ENCODE measurements around the gene WDFY4. TPM values are rescaled to one million over a fixed set of nuclear protein-coding genes. Genes with fewer than 3 reads are reported as not detected.

The WDFY4 gene
- polyA plus RNA-seq, 1 of the 3 experiments (the other 2 are of a cell fraction): not detected

DNA sequence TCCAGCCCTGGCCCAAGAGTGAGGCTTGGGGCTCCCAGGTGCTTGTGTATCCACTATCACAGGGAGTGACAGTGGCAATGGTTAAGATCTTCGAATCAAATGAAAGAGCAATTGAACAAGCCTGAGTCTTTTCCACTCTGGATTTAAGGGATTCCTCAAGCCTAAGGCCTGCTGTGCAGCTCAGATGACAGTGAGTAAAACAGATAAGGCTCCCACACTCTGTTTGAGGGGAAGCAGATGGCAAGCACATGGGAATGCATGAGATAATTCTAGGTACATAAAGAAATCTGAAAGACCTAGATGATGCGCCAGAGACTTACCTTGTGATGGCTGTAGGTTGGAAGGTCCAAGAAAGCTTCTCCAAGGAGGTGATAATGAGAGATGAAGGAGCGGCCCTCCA, 159.9 kb downstream of the WDFY4 start:
- Histone ChIP-seq H3K9me3 (no peaks in the 10 kb centered on the region), H3K9me2 (no peaks in the 10 kb centered on the region), H3K4me1 (ENCODE audit: control insufficient read depth in 1 of 2, insufficient read depth in 2 of 2, low read depth in 1 of 2, low read length in 1 of 2) (no peaks in the 10 kb centered on the region), H3F3A (replicated peaks; ENCODE audit: insufficient read depth) (no peaks in the 10 kb centered on the region), H2AFZ (ENCODE audit: low read depth) (no peak overlapping the region), H3K79me2 (ENCODE audit: insufficient read depth) (no peaks in the 10 kb centered on the region), H3K4me3 (ENCODE audit: low read depth in 2 of 2, low read length in 1 of 2) (no peak overlapping the region), H3K36me3 (replicated peaks in 1 of 2; ENCODE audit: control insufficient read depth in 1 of 2, insufficient read depth in 2 of 2, low read length in 1 of 2) (no peaks in the 10 kb centered on the region), H3K9ac (no peak overlapping the region), H3K27me3 (ENCODE audit: insufficient read depth) (no peaks in the 10 kb centered on the region), H3K4me2 (no peak overlapping the region), H4K20me1 (ENCODE audit: insufficient read depth) (no peaks in the 10 kb centered on the region), H3K27ac (ENCODE audit: low read depth in 2 of 2, low read length in 1 of 2) (no peak overlapping the region)
- ChIA-PET CTCF (interaction anchor here (1.9 kb wide), 1 partner anchor 186 kb away, joined by 7 read pairs; no protein-coding TSS in a partner anchor), POLR2A (no interaction called here)
- WGBS (ENCODE audit: low lambda C conversion rate): 30% methylated on average over 3 of the region's 3 CpGs
- DNase-seq: peak; percentile 32
- TF ChIP-seq YY1 (IDR thresholded peaks at IDR 0.05; ENCODE audit: low read depth): no peak

DNA sequence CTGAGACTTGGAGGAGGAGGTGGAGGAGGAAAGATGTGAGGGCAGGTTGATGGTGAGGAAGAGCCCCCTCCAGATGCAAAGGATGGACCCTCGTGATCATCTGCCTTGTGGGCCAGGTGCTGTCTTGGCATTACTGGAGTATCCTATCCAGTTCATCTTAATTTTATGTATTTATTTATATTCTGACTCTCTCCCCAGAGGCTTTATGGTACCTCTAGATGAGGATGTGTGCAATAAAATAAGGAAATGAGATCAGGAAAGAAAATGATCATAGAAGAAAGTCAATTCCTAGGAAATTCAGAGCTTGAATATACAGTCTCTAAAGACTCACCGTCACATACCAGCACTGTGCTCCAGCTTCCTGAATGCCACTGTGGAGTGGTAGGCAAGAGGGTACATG, 160.8 kb downstream of the WDFY4 start:
- no peaks in the 10 kb centered on the region for H3K36me3 ChIP-seq (replicated peaks in 1 of 2; ENCODE audit: control insufficient read depth in 1 of 2, insufficient read depth in 2 of 2, low read length in 1 of 2)
- no peaks in the 10 kb centered on the region for H3K9me2 ChIP-seq
- H3K27ac ChIP-seq (ENCODE audit: low read depth in 2 of 2, low read length in 1 of 2): no peak overlapping the region
- H3F3A ChIP-seq (replicated peaks; ENCODE audit: insufficient read depth): no peaks in the 10 kb centered on the region
- H3K79me2 ChIP-seq (ENCODE audit: insufficient read depth): no peaks in the 10 kb centered on the region
- CTCF ChIA-PET: interaction anchor here (1.9 kb wide), 1 partner anchor 187 kb away, joined by 7 read pairs; no protein-coding TSS in a partner anchor
- 24% methylated on average over 2 of the region's 2 CpGs for WGBS (ENCODE audit: low lambda C conversion rate)
- POLR2A ChIA-PET: no interaction called here
- H3K4me3 ChIP-seq (ENCODE audit: low read depth in 2 of 2, low read length in 1 of 2): no peak overlapping the region
- H3K27me3 ChIP-seq (ENCODE audit: insufficient read depth): no peaks in the 10 kb centered on the region
- TF ChIP-seq CHD2 (IDR thresholded peaks at IDR 0.05; ENCODE audit: low read length, partially characterized antibody) (no peak), FOSL2 (IDR thresholded peaks at IDR 0.05; ENCODE audit: borderline replicate concordance, low read depth) (no peak), MEF2A (IDR thresholded peaks at IDR 0.05; ENCODE audit: borderline replicate concordance, low read depth) (no peak), MXI1 (IDR thresholded peaks at IDR 0.05; ENCODE audit: low read depth, low read length) (no peak), ELF1 (IDR thresholded peaks at IDR 0.05) (no peak), TEAD4 (IDR thresholded peaks at IDR 0.05; ENCODE audit: borderline replicate concordance, insufficient read depth) (no peak), FOXJ3 (CRISPR knock-in tag; IDR thresholded peaks at IDR 0.05) (no peak), NRF1 (IDR thresholded peaks at IDR 0.05; ENCODE audit: low read depth, low read length) (no peak), NFIC (IDR thresholded peaks at IDR 0.05; ENCODE audit: borderline replicate concordance) (no peak), YY1 (IDR thresholded peaks at IDR 0.05; ENCODE audit: low read depth) (no peak), SIN3A (IDR thresholded peaks at IDR 0.05; ENCODE audit: borderline replicate concordance, low read depth, low read length) (no peak), GATA2 (CRISPR knock-in tag; IDR thresholded peaks at IDR 0.05) (no peak), FOXM1 (IDR thresholded peaks at IDR 0.05; ENCODE audit: low read depth) (no peak), RXRA (IDR thresholded peaks at IDR 0.05; ENCODE audit: borderline replicate concordance, low read depth) (no peak), EZH2phosphoT487 (IDR thresholded peaks at IDR 0.05; ENCODE audit: borderline replicate concordance, low read depth) (no peak), TAF1 (IDR thresholded peaks at IDR 0.05; ENCODE audit: borderline replicate concordance, low read depth, low read length) (no peak)
- TF ChIP-seq, protein P1, sequence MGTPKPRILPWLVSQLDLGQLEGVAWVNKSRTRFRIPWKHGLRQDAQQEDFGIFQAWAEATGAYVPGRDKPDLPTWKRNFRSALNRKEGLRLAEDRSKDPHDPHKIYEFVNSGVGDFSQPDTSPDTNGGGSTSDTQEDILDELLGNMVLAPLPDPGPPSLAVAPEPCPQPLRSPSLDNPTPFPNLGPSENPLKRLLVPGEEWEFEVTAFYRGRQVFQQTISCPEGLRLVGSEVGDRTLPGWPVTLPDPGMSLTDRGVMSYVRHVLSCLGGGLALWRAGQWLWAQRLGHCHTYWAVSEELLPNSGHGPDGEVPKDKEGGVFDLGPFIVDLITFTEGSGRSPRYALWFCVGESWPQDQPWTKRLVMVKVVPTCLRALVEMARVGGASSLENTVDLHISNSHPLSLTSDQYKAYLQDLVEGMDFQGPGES (IDR thresholded peaks at IDR 0.05; ENCODE audit: low read depth, low read length): no peak
- H4K20me1 ChIP-seq (ENCODE audit: insufficient read depth): no peaks in the 10 kb centered on the region
- DNase-seq: no peak
- H3K9me3 ChIP-seq: no peaks in the 10 kb centered on the region
- H2AFZ ChIP-seq (ENCODE audit: low read depth): no peak overlapping the region
- H3K4me2 ChIP-seq: no peak overlapping the region
- H3K4me1 ChIP-seq (ENCODE audit: control insufficient read depth in 1 of 2, insufficient read depth in 2 of 2, low read depth in 1 of 2, low read length in 1 of 2): no peaks in the 10 kb centered on the region
- no peak overlapping the region for H3K9ac ChIP-seq
